Activated naive CD8-positive, alpha-beta T cell treated with anti-CD3 and anti-CD28 coated beads, Interleukin-2, amount 10 ng/mL, durations not matched to agents 7 days and 5 days (primary cell): ENCODE data around the gene RAPGEF6. TPM values are rescaled to one million over a fixed set of nuclear protein-coding genes. Genes with fewer than 3 reads are reported as not detected.

ENCODE experiments used
- ATAC-seq: fragments of 150-1000 bp; cut with Tn5 transposase; one replicate; pipeline ENCODE4 v1.10.0; 2021; ENCODE audit warnings: low read depth, moderate library complexity
- POLR2A ChIA-PET: fragments of 350-600 bp; sonication (Branson Sonifier 250); formaldehyde crosslinking; loops from one replicate; lab custom pipeline; 2021; ENCODE audit warnings: antibody characterized with exemption; lab: Charles Lee
- DNase-seq: peaks from one replicate; pipeline ENCODE4 v3.0.0; 2021
- H3K27ac Mint-ChIP-seq: one replicate; pipeline ENCODE4 v1.8.0; 2022; ENCODE audit warnings: mild to moderate bottlenecking, mixed read lengths
- H3K27me3 Mint-ChIP-seq: one replicate; pipeline ENCODE4 v1.8.0; 2022; ENCODE audit warnings: mild to moderate bottlenecking, moderate library complexity, mixed read lengths
- H3K36me3 Mint-ChIP-seq: one replicate; pipeline ENCODE4 v1.8.0; 2021; ENCODE audit warnings: mild to moderate bottlenecking, mixed read lengths
- H3K4me1 Mint-ChIP-seq: one replicate; pipeline ENCODE4 v1.8.0; 2021; ENCODE audit warnings: mixed read lengths
- H3K4me3 Mint-ChIP-seq: one replicate; pipeline ENCODE4 v1.8.0; 2022; ENCODE audit warnings: mild to moderate bottlenecking, moderate library complexity, mixed read lengths
- H3K9me3 Mint-ChIP-seq: one replicate; pipeline ENCODE4 v1.8.0; 2021; ENCODE audit warnings: mixed read lengths
- total RNA-seq, 2 experiments: library from RNA; stranded (reverse); gene quantifications; one replicate each; pipeline ENCODE4 v1.2.3, GENCODE V29; 2021

RAPGEF6 gene
- total RNA-seq, 2 experiments from 2014 or later: 51.2 to 51.5 TPM

- peaks cover 64% of the 10 kb centered on the region for H3K4me1 Mint-ChIP-seq
- peak overlapping the region; percentile 60 for H3K27ac Mint-ChIP-seq
- H3K36me3 Mint-ChIP-seq: peaks cover 19% of the 10 kb centered on the region
These were observed 257.2 kb downstream of the RAPGEF6 start for GRCh38 chr5:131377785-131378325.

GRCh38 chr5:131377346-131377745, 257.7 kb downstream of the RAPGEF6 start:
- ATAC-seq: no peak
- H3K4me3 Mint-ChIP-seq: no peak overlapping the region
- peaks cover 19% of the 10 kb centered on the region for H3K36me3 Mint-ChIP-seq
- peaks cover 60% of the 10 kb centered on the region for H3K4me1 Mint-ChIP-seq
- no peaks in the 10 kb centered on the region for H3K9me3 Mint-ChIP-seq
- POLR2A ChIA-PET: interaction anchor here (3.4 kb wide), 1 partner anchor 112 kb away, joined by 29 read pairs; the partner anchor contains the start of gene CDC42SE2
- peak overlapping the region; percentile 60 for H3K27ac Mint-ChIP-seq
- DNase-seq: no peak
- H3K27me3 Mint-ChIP-seq: no peaks in the 10 kb centered on the region

More at GRCh38 chr5:131377785-131378325, 257.2 kb downstream of the RAPGEF6 start:
- Mint-ChIP-seq H3K4me3 (no peak overlapping the region), H3K9me3 (no peaks in the 10 kb centered on the region), H3K27me3 (no peaks in the 10 kb centered on the region)
- ATAC-seq: no peak
- DNase-seq: no peak
- POLR2A ChIA-PET: interaction anchor here (3.4 kb wide), 1 partner anchor 113 kb away, joined by 29 read pairs; the partner anchor contains the start of gene CDC42SE2

- POLR2A ChIA-PET: interaction anchor here (1.0 to 3.2 kb wide), 4 partner anchors 10 to 122 kb away, joined by 3 to 14 read pairs (median 6); partner anchors contain the start of gene CDC42SE2
These were observed 259.7 kb downstream of the RAPGEF6 start for GRCh38 chr5:131375351-131375750.

More at GRCh38 chr5:131375351-131375750, 259.7 kb downstream of the RAPGEF6 start:
- DNase-seq (no peak), ATAC-seq (peak; percentile 32)
- Mint-ChIP-seq H3K36me3 (peaks cover 24% of the 10 kb centered on the region), H3K27ac (peak overlapping the region; percentile 80), H3K4me3 (peak overlapping the region; percentile 36), H3K9me3 (no peaks in the 10 kb centered on the region), H3K27me3 (no peaks in the 10 kb centered on the region), H3K4me1 (peaks cover 55% of the 10 kb centered on the region)

Other genes starting within 250 kb of the RAPGEF6 start
- 10 to 100 TPM; 30.6 to 31.7 TPM for gene FNIP1, start 161.8 kb upstream of the RAPGEF6 start, total RNA-seq